ENCODE results near the gene BCAP31.
"Not testable (repeated sequence)": the region's sequence is repeated elsewhere in the genome, so short reads cannot be mapped to it uniquely, and the experiment has no call there.

The BCAP31 gene

GRCh38 chrX:153762626-153763173, 38.5 kb upstream of the BCAP31 start:
- DNase-seq (ENCODE audit: low read depth), result no peak

- DNase-seq (ENCODE audit: low read depth), result no peak
These were observed 37.7 kb upstream of the BCAP31 start for GRCh38 chrX:153761863-153762262.

- DNase-seq (ENCODE audit: low read depth), result no peak
These were observed 30.9 kb upstream of the BCAP31 start for GRCh38 chrX:153755136-153755535.

DNA sequence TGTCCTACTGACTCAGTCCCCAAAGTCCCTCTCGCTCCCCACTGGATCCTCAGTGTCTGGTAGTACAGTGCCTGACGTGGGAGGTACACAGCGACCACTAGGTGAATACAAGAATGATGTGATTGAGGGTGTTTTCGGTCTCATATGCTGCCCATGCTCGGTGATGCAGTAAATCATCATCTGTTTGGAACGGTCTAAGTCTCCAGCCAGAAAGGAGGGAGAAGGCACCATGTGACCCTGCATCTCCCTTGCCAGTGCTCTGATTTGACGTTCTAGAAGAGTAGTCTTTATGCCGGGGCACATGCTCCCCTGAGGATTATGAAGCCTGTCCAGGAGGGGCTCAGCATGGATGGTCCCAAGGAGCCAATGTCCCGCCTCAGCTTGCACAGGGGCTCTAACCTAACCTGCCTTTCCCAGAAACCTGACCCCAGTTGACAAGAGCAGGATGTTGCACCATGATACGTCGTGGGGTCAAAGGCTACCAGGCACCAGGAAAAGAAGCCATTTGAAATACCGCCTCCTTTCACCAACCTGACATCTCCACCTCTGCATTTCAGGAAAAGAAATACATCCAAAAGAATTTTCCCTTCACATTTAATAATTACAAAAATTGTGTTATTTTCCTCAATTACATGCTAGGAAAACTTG, 26.1 kb upstream of the BCAP31 start:
- no peak for DNase-seq (ENCODE audit: low read depth)

- not testable (repeated sequence) for DNase-seq (ENCODE audit: low read depth)
These were observed 24.8 kb upstream of the BCAP31 start for GRCh38 chrX:153749017-153749416.

DNA sequence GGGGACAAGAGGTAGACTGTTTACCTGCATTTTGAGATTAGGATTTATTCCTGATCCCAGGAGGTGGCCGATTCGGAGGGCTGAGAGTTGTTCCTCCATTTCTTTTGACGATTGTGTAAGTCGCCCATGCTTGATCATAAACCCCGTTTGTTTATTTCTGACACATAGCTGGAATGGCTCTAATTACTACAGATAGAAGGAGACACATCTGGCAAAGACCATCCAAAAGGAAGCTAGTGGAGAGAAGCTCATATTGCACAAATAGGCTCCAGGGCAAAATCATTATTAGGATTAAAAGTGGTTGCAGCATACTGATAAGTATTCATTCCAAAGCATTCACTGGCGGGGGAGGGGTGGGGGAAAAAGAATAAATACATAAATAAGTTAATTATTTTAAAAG, 22.8 kb upstream of the BCAP31 start:
- DNase-seq (ENCODE audit: low read depth), result not testable (repeated sequence)

DNA sequence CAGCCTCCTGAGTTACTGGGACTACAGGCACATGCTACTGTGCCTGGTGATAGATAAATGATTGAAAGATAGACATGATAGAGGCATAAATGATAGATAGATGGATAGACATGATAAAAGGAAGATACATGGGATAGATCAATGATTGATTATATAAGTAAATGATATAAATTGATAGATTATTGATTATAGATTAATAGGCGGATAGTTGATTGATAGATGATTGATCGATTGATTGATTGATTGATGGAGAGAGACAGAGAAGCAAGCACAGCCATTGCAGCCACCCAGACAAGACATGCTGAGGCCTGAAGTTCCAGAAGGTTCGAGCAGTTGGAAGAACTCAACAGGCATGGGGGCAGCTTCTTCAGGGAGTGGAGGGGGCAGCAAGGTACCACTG, 22.2 kb upstream of the BCAP31 start:
- DNase-seq (ENCODE audit: low read depth), result no peak

DNA sequence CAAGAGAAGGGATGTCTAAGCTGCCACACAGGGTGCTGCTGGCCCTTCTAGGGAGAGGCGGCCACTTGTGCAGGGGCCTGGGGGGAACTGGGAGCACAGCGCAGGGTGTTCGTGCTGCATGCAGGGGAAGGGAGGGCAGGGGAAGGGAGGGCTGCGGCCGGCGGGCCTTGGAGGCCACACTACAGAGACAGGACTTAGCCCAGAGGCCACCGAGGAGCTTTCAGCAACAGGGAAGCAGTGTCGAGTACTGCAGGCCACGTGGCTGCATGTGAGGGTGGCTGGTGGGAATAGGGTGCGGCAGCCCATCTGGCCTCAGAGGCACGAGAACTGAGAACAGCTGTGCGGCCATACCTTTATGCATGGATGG, 20.9 kb upstream of the BCAP31 start:
- not testable (repeated sequence) for DNase-seq (ENCODE audit: low read depth)

GRCh38 chrX:153744210-153745066, 20.3 kb upstream of the BCAP31 start:
- DNase-seq (ENCODE audit: low read depth), result no peak

DNA sequence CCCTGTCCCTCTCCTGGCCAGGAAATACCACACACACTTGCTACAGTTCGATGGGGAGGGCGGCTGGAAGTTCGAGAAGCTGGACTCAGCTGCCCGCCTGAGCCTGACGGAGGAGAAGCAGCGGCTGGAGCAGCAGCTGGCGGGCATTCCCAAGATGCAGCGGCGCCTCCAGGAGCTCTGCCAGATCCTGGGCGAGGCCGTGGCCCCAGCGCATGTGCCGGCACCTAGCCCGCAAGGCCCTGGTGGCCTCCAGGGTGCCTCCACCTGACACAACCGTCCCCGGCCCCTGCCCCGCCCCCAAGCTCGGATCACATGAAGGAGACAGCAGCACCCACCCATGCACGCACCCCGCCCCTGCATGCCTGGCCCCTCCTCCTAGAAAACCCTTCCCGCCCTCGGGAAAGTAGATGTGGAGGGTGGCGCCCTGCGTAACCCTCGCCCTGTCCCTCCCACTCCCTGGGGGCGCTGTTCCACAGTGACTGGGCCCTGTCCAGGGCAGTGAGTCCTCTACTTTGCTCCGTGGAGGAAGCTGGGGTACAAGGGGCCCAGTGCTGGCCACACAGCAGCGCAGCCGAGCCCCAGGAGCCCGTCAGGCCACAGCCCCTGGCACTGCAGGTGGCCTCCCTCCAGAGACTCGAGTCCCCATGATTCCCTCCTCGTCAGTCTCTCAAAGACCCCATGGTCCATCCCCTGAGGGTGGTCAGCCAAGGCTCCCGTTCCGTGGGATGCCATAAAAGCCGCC, 19.5 kb upstream of the BCAP31 start:
- DNase-seq (ENCODE audit: low read depth), result not testable (repeated sequence)

DNA sequence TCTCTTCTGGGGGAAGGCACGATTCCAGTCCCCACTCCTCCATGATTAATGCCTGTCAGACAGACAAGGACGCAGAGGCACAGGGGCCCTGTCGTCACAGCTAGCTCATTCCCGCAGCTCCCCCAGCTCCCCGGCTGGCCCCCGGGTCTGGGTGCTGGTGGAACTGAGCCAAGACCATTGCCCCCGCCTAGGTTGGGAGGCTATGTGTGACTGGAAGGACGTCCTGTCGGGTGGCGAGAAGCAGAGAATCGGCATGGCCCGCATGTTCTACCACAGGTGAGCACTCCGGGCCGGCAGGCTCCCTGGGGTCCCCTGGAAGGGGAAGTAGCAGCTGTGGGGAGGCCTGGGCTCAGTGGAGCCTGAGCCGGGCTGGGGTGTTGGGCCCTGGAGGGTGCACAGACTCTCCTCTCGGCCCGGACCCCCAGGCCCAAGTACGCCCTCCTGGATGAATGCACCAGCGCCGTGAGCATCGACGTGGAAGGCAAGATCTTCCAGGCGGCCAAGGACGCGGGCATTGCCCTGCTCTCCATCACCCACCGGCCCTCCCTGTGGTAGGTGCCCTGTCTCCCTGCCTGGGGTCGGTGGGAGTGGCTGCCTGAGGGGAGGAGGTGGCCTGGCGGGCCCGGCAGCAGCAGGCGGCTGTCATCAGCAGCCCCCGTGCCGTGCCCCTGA, 18.7 kb upstream of the BCAP31 start:
- DNase-seq (ENCODE audit: low read depth), result not testable (repeated sequence)

GRCh38 chrX:153742111-153742510, 17.9 kb upstream of the BCAP31 start:
- not testable (repeated sequence) for DNase-seq (ENCODE audit: low read depth)

DNA sequence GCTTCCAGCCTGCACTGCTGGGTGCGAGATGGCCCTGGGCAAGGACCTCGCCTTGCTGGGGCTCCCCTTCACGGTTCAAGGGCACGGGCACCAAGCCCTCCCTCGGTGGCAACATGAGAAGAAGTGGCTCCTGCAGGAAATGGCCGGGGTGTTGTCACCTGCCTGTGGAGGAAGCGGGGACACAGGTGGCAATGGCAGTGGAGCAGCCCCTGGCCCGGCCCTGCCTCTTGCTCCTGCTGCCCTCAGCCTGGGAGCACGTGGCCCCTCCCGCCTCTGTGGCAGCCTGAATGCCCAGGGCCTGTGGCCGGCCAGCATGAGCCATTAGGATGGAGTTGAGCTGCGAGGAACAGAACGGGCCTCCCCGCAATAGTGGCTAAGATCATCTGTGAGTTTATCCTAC, 17.3 kb upstream of the BCAP31 start:
- no peak for DNase-seq (ENCODE audit: low read depth)

GRCh38 chrX:153740631-153741222, 16.5 kb upstream of the BCAP31 start:
- DNase-seq (ENCODE audit: low read depth), result no peak

- DNase-seq (ENCODE audit: low read depth), result no peak
These were observed 15.7 kb upstream of the BCAP31 start for GRCh38 chrX:153739754-153740486.

- no peak for DNase-seq (ENCODE audit: low read depth)
These were observed 13.9 kb upstream of the BCAP31 start for GRCh38 chrX:153738056-153738605.

DNA sequence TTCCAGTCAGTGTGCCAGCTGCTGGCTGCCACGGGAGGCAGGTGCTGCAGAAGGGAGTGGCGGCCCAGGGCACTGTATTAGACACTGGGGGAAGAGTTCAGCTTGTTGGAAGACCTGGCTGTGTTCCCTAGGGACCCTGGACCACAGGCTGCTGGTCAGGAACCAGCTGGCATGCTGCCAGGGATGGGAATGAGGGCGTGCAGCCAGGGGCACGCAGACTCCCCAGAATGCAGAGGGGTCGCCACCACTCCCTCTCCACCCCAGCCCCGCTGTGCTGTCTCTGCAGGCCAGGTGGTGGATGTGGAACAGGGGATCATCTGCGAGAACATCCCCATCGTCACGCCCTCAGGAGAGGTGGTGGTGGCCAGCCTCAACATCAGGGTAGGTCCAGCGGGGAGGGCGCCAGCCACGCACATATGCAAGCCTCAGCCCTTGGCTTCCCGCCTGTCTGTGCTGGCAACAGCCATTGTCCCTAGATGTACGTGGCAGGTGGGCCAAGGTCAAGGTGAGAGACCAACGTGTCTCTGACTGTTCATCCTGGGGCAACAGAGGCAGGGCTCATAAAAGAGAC, 12.8 kb upstream of the BCAP31 start:
- DNase-seq (ENCODE audit: low read depth), result no peak

DNA sequence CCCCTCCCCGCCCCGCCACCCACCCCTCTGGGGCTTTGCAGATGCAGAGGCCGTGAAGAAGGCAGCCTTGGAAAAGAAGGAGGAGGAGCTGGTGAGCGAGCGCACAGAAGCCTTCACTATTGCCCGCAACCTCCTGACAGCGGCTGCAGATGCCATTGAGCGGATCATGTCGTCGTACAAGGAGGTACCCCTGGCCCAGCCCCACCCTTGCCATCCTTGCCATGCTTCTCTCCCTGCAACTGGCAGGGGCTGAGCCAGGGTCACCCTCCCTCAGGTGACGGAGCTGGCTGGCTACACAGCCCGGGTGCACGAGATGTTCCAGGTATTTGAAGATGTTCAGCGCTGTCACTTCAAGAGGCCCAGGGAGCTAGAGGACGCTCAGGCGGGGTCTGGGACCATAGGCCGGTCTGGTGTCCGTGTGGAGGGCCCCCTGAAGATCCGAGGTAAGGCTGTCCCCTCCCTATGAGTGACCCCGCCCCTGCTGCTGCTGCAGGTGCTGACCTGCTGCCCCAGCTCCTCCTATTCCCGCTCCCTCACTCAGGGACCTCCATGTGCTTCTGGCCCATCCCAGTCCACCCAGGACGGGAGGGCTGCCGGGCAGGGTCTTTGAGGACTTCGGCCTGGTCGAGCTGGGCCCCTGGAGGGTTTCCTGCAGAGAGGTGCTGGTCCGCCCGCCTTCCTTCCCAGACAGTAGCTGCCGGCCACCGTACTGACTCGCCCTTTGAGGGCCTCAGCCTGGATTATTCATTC, 12.1 kb upstream of the BCAP31 start:
- no peak for DNase-seq (ENCODE audit: low read depth)

- peak; percentile 9 for DNase-seq (ENCODE audit: low read depth)
These were observed 11.1 kb upstream of the BCAP31 start for GRCh38 chrX:153735274-153735673.
